Measurements from ENCODE around the gene FADS2.

The FADS2 gene

GRCh38 chr11:61911128-61911700 is 83.1 kb downstream of the FADS2 start:
- Histone ChIP-seq H3K9me3 (ENCODE audit: control insufficient read depth, insufficient read depth, low read depth, low read length) (no peaks in the 10 kb centered on the region), H3K4me1 (ENCODE audit: control insufficient read depth, insufficient read depth, low read length) (peaks cover 15% of the 10 kb centered on the region), H3K9ac (ENCODE audit: low read length) (no peak overlapping the region), H3K27ac (ENCODE audit: low read depth, low read length) (no peak overlapping the region), H3K27me3 (ENCODE audit: control insufficient read depth, insufficient read depth, low read length) (peaks cover under 1% of the 10 kb centered on the region), H3K36me3 (ENCODE audit: control insufficient read depth, insufficient read depth, low read length) (no peaks in the 10 kb centered on the region), H3K4me3 (ENCODE audit: low read depth, low read length) (no peak overlapping the region)

DNA sequence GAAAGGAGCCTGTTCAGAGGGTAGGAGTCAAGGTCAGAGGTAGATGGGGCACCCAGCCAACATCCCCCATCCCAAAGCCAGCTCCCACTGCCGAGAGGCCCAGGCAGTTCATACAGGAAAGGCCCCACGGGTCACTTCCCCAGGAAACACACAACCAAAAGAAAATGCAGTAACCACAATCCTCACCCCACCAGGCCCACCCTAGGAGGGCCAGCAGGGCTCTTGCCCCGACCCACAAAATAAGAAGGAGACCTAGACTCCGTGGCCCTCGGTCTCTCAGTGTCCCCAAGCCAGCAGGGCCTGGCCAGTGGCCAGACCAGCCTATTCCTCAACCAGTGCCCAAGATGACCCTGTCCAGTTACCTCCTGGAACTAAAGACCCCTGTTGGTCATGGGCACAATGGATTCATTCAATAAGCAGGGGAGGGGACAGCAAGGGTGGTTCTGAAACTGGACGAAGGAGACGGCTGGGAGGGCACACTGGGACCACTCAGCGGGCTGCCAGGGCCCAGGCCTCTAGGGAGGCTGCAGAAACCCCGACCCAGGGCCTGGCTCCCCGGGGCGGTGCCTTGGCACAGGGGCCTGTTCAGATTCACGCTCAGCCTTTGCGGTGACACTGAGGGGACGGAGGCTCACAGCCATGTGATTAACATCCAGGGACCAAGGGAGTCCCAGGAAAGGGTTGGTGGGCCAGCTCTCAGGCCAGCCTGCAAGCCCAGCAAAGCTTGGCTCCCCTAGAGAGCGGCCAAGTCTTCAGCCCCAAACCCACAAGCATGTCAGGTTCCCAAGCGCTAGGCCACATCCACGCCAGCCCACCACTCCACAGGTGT is 83.8 kb downstream of the FADS2 start:
- Histone ChIP-seq H3K27ac (ENCODE audit: low read depth, low read length) (no peak overlapping the region), H3K27me3 (ENCODE audit: control insufficient read depth, insufficient read depth, low read length) (peaks cover 8% of the 10 kb centered on the region), H3K9ac (ENCODE audit: low read length) (no peak overlapping the region), H3K9me3 (ENCODE audit: control insufficient read depth, insufficient read depth, low read depth, low read length) (no peaks in the 10 kb centered on the region), H3K4me1 (ENCODE audit: control insufficient read depth, insufficient read depth, low read length) (peaks cover 21% of the 10 kb centered on the region), H3K36me3 (ENCODE audit: control insufficient read depth, insufficient read depth, low read length) (no peaks in the 10 kb centered on the region), H3K4me3 (ENCODE audit: low read depth, low read length) (no peak overlapping the region)

DNA sequence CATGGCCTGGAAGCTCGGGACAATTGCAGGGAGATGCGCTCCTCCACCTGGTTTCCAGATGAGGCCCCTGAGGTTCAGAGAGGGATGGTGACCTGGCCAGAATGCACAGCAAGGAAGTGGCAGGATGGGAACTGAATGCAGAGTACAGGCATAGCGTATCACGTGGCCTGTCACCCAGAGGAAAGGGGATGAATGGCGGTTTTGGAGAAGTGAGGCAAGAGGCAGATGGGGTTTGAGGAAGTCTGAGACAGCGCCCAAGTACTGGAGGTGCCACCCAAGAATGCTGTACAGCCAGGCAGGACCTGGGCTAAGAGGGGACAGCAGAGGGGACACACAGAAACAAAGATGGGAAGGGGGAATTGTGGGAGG is 84.4 kb downstream of the FADS2 start:
- Histone ChIP-seq H3K4me1 (ENCODE audit: control insufficient read depth, insufficient read depth, low read length) (peaks cover 21% of the 10 kb centered on the region), H3K36me3 (ENCODE audit: control insufficient read depth, insufficient read depth, low read length) (no peaks in the 10 kb centered on the region), H3K4me3 (ENCODE audit: low read depth, low read length) (no peak overlapping the region), H3K27me3 (ENCODE audit: control insufficient read depth, insufficient read depth, low read length) (peaks cover 11% of the 10 kb centered on the region), H3K9ac (ENCODE audit: low read length) (no peak overlapping the region), H3K9me3 (ENCODE audit: control insufficient read depth, insufficient read depth, low read depth, low read length) (no peaks in the 10 kb centered on the region), H3K27ac (ENCODE audit: low read depth, low read length) (no peak overlapping the region)

DNA sequence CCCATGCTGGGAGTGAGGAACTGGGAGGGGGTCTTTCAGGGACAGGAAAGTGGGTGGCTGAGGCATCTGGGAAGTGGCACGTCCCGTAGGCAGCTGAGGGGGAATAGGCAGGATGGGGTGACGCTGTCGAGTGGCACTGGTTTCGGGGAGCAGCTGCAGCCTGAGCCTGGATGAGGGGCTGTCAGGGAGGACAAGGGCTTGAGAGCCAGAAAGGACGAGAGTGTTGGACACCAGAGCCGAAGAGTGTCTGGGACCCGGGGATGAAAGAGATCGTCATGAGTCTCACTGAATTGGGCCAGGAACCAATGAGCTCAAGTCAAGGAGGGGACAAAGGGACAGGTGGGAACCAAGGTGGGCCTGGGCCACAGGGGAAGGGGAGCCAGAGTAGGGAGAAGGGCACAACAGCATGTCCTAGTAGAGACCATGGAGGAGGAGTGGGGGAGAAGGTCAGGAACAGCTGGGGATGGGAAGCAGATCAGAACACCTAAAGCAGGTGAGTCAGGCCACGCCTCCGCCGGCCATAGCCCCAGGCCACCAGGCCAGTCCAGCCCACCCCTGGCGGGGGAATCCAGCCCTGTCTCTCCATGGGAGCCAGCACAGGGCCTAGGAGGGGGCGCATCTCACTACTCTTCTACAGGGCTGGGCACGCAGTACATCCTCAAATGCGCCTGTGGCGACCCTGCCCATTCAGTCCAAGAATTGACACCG is 85.0 kb downstream of the FADS2 start:
- no peak overlapping the region for H3K27ac ChIP-seq (ENCODE audit: low read depth, low read length)
- H3K9ac ChIP-seq (ENCODE audit: low read length), result no peak overlapping the region
- peaks cover 26% of the 10 kb centered on the region for H3K4me1 ChIP-seq (ENCODE audit: control insufficient read depth, insufficient read depth, low read length)
- peaks cover 17% of the 10 kb centered on the region for H3K27me3 ChIP-seq (ENCODE audit: control insufficient read depth, insufficient read depth, low read length)
- H3K9me3 ChIP-seq (ENCODE audit: control insufficient read depth, insufficient read depth, low read depth, low read length), result no peaks in the 10 kb centered on the region
- H3K36me3 ChIP-seq (ENCODE audit: control insufficient read depth, insufficient read depth, low read length), result no peaks in the 10 kb centered on the region
- H3K4me3 ChIP-seq (ENCODE audit: low read depth, low read length), result no peak overlapping the region

DNA sequence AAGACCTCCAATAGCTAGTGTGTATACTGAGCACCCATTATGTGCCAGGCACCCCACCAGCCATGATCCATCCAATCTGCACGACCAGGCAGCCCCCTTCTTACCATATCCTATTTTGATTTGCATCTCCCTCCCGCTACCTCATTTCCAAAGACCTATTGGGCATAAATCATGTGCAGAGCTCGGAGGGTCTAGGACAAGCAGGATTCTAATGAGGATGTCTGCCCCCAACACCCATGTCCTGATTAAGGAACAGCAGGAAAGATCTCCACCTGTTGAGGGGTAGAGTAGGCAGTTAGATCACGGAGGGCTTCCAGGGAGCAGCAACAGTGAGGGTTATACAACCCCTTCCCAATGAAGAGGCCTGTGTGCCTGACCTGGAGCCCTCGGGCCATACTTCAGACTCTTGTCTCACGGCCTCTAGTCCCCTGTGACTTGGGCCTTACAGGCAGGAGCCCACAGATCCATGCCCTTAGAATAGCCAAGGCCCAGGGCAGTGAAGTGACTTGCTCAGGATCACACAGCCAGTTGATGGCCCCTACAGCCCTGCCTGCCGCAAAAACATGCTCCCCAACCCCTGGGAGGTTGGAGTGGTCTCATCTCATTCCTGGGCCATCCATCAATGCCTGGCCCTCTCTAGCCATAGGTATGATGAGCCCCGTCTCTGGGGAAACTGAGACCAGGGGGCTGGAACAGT is 85.7 kb downstream of the FADS2 start:
- Histone ChIP-seq H3K36me3 (ENCODE audit: control insufficient read depth, insufficient read depth, low read length) (no peaks in the 10 kb centered on the region), H3K9me3 (ENCODE audit: control insufficient read depth, insufficient read depth, low read depth, low read length) (no peaks in the 10 kb centered on the region)

DNA sequence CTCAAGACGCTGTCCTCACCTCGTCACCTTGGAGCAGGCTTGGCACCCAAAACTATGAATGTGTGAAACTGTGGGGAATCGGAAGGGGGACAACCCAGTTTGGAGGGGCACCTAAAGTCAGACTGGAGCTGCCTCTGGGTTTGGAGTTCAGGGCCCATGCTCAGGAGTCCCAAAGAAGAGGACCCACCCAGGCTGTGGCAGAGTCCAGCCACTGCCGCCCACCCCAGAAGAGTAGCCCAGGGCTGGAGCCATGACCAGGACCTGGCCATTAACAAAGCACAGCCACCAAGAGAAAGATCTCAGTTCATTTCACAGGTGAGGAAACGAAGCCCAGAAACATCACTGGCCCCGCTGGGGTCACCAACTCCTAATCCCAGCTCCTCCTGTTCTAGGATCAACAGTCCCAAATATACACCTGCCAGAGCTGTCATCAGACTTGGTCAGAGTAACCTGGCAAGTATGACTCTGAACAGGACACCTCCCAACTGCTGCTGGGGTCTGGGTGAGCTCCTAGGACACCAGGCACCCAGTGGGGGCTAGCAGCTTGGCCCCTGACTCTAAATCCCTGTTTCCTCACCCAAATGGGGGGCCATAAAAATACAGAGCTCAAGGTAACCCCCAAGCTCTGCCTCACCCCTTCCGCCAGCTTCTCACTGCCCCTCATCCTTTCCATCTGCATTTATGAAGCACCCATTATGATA is 86.5 kb downstream of the FADS2 start:
- no peak overlapping the region for H3K9ac ChIP-seq (ENCODE audit: low read length)
- H3K4me3 ChIP-seq (ENCODE audit: low read depth, low read length), result no peak overlapping the region
- H3K9me3 ChIP-seq (ENCODE audit: control insufficient read depth, insufficient read depth, low read depth, low read length), result no peaks in the 10 kb centered on the region
- no peak overlapping the region for H3K27ac ChIP-seq (ENCODE audit: low read depth, low read length)
- H3K36me3 ChIP-seq (ENCODE audit: control insufficient read depth, insufficient read depth, low read length), result no peaks in the 10 kb centered on the region
- H3K4me1 ChIP-seq (ENCODE audit: control insufficient read depth, insufficient read depth, low read length), result peaks cover 17% of the 10 kb centered on the region
- peaks cover 31% of the 10 kb centered on the region for H3K27me3 ChIP-seq (ENCODE audit: control insufficient read depth, insufficient read depth, low read length)

More for the DNA sequence above, 85.7 kb downstream of the FADS2 start:
- H3K4me3 ChIP-seq (ENCODE audit: low read depth, low read length), result no peak overlapping the region
- H3K27ac ChIP-seq (ENCODE audit: low read depth, low read length), result no peak overlapping the region
- no peak overlapping the region for H3K9ac ChIP-seq (ENCODE audit: low read length)
- H3K27me3 ChIP-seq (ENCODE audit: control insufficient read depth, insufficient read depth, low read length), result peaks cover 24% of the 10 kb centered on the region
- peaks cover 22% of the 10 kb centered on the region for H3K4me1 ChIP-seq (ENCODE audit: control insufficient read depth, insufficient read depth, low read length)

DNA sequence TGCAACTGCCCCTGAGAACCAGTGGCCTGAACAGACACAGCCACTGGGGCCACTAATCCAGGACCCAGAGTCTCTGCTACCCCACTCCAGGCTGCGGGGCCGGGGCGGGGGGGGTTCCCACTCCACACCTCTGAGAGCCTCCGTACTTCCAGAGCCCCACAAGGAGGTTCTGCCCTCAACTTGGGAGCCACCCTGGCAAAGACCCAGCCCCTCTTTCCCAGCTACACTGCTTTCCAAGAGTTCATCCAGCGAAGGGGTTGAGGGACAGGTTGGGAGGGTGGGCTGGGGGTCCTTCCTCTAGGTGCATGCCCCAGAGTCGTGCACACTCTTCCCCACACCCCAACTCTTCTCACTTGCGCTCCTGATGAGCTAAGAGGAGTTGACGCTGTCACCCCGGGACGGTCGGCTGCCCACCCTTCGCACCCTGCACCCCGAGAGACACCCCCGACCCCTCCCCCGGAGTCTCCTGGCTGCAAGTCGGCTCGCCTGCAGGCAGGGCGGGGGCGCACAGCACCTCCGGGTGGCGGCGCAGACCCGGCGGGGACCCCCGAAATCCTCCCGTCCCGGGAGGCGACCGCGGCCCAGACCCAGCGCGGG is 88.7 kb downstream of the FADS2 start:
- H3K27me3 ChIP-seq (ENCODE audit: control insufficient read depth, insufficient read depth, low read length), result peaks cover 31% of the 10 kb centered on the region
- H3K9ac ChIP-seq (ENCODE audit: low read length), result no peak overlapping the region
- H3K4me1 ChIP-seq (ENCODE audit: control insufficient read depth, insufficient read depth, low read length), result peaks cover 23% of the 10 kb centered on the region
- no peaks in the 10 kb centered on the region for H3K36me3 ChIP-seq (ENCODE audit: control insufficient read depth, insufficient read depth, low read length)
- H3K27ac ChIP-seq (ENCODE audit: low read depth, low read length), result no peak overlapping the region
- H3K9me3 ChIP-seq (ENCODE audit: control insufficient read depth, insufficient read depth, low read depth, low read length), result no peaks in the 10 kb centered on the region
- H3K4me3 ChIP-seq (ENCODE audit: low read depth, low read length), result peak overlapping the region; percentile 65
